ENCODE measurements around the gene SMO.

Gene SMO

DNA sequence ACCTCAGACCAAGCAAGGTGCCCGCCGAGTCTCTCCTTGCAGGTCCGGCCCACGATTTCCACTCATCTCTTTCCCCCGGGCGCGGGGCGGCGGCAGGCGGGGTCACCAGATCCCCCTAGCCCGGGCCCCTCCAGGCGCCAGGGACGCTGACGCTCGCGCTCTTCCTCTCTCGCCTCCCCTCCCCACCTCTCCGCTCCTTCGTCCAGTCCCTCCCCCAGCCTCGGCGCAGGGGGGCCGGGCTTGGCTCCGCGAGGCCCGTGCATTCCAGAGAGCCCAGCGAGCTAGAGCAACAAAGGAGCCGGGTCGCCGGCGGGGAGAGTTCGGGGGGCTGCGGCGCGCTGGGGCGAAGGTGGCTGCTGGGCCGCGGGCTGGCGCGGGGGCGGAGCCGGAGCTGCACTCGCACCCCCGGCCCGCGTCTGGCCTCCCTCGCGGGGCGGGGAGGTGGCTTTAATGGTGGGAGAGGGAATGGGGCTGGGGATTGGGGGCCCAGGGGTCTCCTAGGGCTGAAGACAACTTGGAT lies at the start of gene SMO:
SMO (plus strand) TSS at position 262 of the 520 bp plus-strand sequence. CDS start 519 bp downstream, outside the sequence.
- DNase-seq (ENCODE audit: low read depth in 2 of 2), result no peak

GRCh38 chr7:129143724-129144094 lies 44.7 kb upstream of the SMO start:
- DNase-seq (ENCODE audit: low read depth in 2 of 2), result no peak

DNA sequence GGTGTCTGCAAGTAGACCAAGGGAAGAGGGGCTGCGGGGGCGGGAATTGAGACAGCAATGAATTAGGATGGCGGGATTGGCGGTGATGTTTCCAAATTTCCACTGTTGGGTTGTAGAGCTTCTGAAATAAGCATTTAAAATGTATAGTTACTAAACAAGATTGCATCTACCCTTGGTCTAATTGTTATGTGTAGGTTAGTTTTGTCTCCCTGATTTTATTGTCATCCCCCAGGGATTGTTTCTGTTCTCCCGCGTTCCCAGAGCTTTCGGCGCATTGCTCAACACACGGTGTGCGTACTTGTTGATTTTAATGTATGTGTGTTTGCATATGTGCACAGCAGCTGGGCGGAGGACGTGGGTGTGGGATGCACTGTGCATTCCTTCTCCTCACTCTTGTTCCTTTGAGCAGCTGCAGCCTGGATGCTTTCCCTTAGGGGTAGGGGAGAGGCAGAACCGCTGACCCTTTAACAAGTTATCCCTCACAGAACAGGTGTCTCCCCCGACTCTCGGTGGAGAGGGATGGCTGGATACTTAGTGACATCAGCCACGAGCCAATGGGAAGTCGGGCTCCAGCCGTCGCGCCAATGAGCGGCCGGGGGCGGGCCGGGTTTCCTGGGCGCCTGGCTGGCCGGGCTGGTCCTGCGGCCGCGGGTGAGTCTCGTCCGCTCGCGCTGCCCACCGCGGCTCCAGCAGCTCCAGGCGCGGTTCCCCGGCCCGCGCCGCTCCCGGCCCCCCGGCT lies 44.2 kb upstream of the SMO start, which contains the start of gene TSPAN33:
TSPAN33 (plus strand) TSS at position 613 of the 739 bp plus-strand sequence. CDS start 274 bp downstream, outside the sequence.
- peak; percentile 18 to 45 for DNase-seq (ENCODE audit: low read depth in 2 of 2)

- no peak for DNase-seq (ENCODE audit: low read depth in 2 of 2)
These were observed 43.4 kb upstream of the SMO start for GRCh38 chr7:129144834-129145668.

DNA sequence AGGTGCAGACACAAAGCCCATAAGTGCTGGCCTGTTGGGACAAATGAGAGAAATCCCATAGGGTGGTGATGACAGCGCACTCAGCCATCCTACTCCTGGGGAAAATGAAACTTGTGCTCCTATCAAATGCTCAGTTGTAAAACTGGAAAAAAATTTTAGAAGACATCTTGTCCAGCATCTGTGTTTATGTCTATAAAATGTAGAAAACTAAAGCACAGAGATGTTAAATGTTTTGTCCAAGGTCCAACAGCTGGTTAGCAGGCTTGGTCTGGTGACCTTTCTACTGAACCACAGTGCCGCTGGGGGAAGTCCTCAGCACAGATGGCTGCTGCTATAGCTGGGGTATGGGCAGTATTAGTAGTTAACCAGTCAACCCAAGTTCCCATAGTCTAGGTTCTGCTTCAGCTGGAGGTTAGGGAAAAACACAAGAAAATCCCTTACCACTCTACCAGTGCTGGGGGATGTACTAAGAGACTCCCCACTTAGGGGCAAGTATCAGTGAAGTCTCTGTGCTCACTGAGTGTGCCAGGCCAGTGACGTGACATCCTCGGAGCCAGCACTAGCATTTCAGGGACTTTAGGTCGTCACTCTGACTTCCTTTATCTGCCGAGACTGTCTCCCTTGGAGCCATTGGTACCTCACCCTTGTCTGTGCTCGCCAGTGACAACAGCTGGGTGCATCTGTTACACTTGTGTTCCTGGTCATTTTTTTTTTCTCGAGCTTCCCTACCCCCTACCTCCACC lies 42.0 kb upstream of the SMO start:
- DNase-seq (ENCODE audit: low read depth in 2 of 2), result no peak

DNA sequence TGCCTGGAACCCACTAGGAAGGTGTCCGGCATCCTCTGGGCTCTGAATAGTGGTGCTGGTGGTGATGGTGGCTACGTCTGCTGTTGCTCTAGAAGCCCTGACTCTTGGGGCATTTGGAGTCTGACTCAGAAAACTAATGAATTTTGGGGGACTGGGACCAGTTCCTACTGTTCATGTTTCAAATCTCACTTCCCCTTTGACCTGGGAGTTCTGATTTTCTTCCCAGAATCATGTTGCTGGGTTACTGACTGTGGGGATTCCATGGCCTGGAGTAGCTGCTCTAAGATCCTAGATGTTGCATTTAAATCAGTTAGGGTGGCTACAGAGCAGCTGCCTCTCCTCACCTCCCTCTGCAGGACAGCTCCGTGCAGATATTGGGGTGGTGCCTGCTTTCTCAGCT lies 40.7 kb upstream of the SMO start:
- DNase-seq (ENCODE audit: low read depth in 2 of 2), result no peak

DNA sequence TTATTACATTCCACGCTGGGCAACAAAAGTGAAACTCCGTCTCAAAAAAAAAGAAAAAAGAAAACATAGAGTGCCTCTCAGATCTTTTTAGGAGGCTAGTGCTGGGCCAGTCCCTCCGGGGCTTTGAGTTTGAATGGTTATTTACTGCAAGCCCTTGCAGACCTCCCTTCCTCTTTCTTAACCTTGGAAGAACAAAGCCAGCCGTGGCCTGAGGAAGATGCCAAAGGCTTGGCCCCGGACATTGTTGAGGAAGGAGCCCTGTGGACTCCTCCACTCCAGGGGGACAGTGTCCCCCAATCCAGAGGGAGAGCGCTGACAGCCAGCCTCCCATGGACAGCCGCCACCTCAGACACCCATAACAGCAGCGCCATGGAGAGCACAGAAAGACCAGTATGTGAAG lies 38.9 kb upstream of the SMO start:
- DNase-seq (ENCODE audit: low read depth in 2 of 2), result no peak

GRCh38 chr7:129150199-129150996 lies 38.0 kb upstream of the SMO start:
- DNase-seq (ENCODE audit: low read depth in 2 of 2), result no peak

DNA sequence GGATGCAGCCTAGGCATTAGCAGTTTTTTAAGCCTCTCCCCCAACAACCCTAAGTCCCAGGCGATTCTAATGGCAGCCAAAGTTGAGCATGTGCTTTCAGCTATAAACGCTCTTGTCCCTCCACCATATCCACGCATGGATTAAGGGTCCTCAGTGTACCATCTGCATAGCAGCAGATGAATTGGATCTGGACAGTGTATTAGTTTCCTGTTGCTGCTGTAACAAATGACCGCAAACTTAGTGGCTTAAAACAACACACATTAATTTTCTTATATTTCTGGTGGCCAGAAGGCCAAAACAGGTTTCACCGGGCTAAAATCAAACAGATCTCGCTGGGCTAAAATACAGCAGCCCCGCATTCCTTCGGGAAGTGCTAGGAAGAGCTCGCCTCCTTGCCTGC lies 30.8 kb upstream of the SMO start:
- DNase-seq (ENCODE audit: low read depth in 2 of 2), result no peak

DNA sequence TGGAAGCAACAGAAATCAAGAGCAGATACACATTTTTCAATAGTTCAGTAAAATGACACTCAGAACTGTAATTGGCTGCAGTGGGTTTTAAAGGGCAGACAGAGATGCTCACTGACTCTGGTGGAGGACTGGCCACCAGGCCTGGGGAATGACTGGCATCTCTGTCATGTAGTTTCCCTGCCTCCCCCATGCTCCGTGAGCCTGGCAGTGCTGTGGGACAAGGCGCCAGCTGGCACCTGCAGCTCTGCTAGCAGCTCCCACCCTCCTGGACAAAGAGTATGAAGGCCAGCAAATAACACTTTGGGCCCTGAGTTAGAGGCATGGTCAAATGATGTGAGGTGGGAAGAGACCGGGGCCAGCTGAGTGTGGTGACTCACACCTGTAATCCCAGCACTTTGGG lies 28.9 kb upstream of the SMO start:
- DNase-seq (ENCODE audit: low read depth in 2 of 2), result no peak

DNA sequence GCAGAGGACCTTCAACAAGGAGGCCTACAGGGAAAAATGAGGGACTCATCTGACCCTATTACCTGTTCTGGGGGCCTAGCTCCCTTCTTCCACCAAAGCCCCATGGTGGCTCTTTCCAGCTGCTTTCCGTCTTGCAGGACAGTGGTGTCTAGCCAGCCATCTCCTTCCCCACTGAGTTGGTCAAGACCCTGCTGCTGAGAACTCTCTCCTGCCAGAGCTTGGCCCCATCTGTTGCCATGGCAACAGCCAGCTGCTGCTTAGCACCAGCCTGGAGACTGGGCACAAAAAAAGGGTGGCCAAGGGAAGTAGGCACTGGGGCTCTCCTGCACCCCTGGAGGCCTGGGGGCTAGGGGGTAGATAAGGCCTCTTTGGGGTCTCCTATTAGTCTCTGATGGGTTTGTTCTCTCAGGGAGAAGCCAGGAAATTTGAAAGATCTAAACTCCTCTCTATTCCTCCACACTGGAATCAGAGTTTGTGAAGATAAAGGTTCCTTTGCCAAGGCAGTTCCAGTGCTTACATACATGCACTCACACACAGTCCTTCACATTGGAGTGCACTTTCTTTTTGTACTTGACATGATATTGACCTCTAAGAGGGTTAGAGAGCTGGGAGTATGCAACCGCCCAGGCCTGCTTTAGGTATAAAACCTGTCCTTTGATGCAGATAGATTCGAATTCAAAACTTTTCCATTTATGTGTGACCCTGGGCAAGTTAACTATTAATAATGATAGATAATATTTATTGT lies 28.1 kb upstream of the SMO start:
- DNase-seq (ENCODE audit: low read depth in 2 of 2), result no peak

- no peak for DNase-seq (ENCODE audit: low read depth in 2 of 2)
These were observed 26.8 kb upstream of the SMO start for GRCh38 chr7:129161524-129162225.

- no peak for DNase-seq (ENCODE audit: low read depth in 2 of 2)
These were observed 25.7 kb upstream of the SMO start for GRCh38 chr7:129162732-129163131.

DNA sequence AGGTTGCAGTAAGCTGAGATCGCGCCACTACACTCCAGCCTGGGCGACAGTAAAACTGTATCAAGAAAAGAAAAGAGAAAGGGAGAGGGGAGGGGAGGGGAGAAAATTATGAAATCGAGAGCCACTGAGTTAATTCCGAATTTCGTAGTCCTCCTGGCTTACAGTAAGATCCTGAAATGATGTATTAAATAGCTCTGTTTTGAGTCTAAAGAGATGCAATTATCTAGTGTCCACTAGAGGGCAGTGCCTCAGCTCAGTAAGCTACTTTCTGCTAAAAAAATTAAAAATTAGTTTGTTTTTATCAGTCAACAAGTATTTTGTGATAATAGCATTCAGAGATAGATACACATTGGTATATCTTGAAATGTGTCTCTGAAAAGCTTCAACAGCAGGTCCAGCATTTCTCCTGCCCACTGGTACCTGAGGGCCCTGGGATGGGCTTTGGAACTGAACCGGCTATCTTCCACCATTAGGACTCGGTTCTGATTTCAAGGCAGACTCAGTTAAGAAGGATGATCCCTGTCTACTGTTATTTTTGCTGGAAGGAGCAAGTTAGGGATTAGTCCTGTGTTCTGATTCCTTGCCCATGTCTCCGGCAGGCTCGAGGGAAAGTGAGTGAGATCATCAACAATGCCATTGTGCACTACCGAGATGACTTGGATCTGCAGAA lies 24.4 kb upstream of the SMO start:
- DNase-seq (ENCODE audit: low read depth in 2 of 2), result no peak

DNA sequence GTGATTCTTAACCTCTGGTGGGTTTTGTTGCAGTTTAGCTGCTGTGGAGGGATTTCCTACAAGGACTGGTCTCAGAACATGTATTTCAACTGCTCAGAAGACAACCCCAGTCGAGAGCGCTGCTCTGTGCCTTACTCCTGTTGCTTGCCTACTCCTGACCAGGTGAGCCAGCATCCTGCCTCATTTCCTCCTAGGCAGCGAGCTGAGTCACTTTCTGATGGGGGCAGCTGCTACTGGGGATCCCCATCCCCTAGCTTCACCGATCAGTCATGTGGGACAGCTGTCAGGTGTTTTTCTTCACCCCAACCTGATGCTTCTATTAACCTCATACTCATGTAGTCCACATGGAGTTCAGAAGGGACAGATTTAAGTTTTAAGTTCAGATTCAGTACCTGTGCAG lies 21.7 kb upstream of the SMO start:
- DNase-seq (ENCODE audit: low read depth in 2 of 2), result no peak

DNA sequence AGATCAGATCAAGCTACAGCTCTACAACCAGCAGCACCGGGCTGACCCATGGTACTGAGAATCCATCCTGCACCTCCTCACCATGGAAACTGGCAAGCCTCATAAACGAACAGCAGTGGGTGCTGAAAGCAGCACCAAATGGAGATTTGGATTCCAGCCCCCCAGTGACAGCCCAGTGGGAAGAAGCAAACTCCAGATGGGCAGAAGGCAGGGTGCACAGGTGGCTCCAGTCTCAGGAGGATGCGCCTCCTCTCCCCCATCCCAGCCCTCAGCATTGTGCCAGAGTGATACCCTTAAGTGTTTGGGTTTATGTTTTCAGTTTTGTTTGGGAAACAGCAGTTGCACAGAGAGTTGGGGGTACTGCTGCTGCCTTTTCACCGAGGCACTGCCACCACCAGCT lies 20.6 kb upstream of the SMO start:
- no peak for DNase-seq (ENCODE audit: low read depth in 2 of 2)

- no peak for DNase-seq (ENCODE audit: low read depth in 2 of 2)
These were observed 20.0 kb upstream of the SMO start for GRCh38 chr7:129168231-129169021.

DNA sequence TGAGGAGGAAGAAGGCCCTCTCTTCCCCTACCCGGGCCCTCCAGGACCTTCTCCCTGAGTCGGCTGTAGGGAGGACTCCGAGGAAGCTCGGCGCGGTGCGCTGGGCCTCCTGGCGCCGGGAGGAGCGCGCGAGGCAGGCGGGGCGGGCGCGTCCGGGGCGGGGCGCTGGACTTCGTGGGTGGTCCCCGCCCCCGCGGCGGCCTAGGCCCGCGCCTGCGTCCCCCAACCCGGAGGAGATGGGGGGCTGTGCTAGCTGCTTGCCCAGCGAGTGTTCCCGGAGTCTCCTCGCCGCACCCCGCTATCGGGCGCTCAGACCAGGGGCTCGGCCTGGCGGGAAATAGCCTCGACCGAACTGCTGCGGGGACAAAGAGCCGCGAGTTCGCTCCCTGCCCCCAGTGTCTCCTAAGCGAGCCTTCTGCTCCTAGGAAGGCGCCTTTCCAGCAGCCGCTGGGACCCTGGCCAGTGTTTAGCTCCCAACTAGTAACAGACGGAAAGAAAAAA lies 19.2 kb upstream of the SMO start:
- DNase-seq (ENCODE audit: low read depth in 2 of 2), result no peak

Data from stimulated activated CD4-positive, alpha-beta T cell treated with anti-CD3 and anti-CD28 coated beads, Interleukin-1b, Interleukin-23, amount 100 ng/mL, for 1 hour (primary cell).